ENCODE measurements around the gene SORL1.
A peak's percentile ranks its signal among the peaks of the same experiment; 100 is the strongest.

SORL1 gene

GRCh38 chr11:121534131-121535093 is 82.3 kb downstream of the SORL1 start:
- H3K36me3 ChIP-seq (ENCODE audit: insufficient read depth, low read length) = peaks cover 84% of the 10 kb centered on the region
- no peaks in the 10 kb centered on the region for H3F3A ChIP-seq (ENCODE audit: insufficient read depth, low read length)
- H3K9me3 ChIP-seq (ENCODE audit: low read length) = no peaks in the 10 kb centered on the region; the same call in 1 of the 2 replicates
- H3K27me3 ChIP-seq (ENCODE audit: insufficient read depth, low read length) = no peaks in the 10 kb centered on the region
- peaks cover 59% of the 10 kb centered on the region for H3K4me1 ChIP-seq (ENCODE audit: insufficient read depth, low read length, severe bottlenecking)
- peak overlapping the region; percentile 75 for H3K27ac ChIP-seq (ENCODE audit: low read depth, low read length, poor library complexity, severe bottlenecking)
- H3K9me2 ChIP-seq (ENCODE audit: low read depth, low read length) = no peaks in the 10 kb centered on the region
- no peak overlapping the region; the same call in 1 of the 2 replicates for H3K9ac ChIP-seq (ENCODE audit: low read length)
- TF ChIP-seq EZH2 (IDR thresholded peaks at IDR 0.05; ENCODE audit: borderline replicate concordance, low read length) = no peak
- TF ChIP-seq, protein P1, sequence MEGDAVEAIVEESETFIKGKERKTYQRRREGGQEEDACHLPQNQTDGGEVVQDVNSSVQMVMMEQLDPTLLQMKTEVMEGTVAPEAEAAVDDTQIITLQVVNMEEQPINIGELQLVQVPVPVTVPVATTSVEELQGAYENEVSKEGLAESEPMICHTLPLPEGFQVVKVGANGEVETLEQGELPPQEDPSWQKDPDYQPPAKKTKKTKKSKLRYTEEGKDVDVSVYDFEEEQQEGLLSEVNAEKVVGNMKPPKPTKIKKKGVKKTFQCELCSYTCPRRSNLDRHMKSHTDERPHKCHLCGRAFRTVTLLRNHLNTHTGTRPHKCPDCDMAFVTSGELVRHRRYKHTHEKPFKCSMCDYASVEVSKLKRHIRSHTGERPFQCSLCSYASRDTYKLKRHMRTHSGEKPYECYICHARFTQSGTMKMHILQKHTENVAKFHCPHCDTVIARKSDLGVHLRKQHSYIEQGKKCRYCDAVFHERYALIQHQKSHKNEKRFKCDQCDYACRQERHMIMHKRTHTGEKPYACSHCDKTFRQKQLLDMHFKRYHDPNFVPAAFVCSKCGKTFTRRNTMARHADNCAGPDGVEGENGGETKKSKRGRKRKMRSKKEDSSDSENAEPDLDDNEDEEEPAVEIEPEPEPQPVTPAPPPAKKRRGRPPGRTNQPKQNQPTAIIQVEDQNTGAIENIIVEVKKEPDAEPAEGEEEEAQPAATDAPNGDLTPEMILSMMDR (IDR thresholded peaks at IDR 0.05; ENCODE audit: low read length) = peak; percentile 53; the same call in 1 of the 2 replicates
- no peaks in the 10 kb centered on the region for H4K20me1 ChIP-seq (ENCODE audit: insufficient read depth, low read length)
- H3K79me2 ChIP-seq (ENCODE audit: insufficient read depth, low read length) = 0 out of 2 replicates have a peak, but pooled peaks cover 4% of the 10 kb centered on the region
- H3K4me2 ChIP-seq (ENCODE audit: low read length) = peak overlapping the region; percentile 51; the same call in 1 of the 2 replicates
- no peak overlapping the region for H2AFZ ChIP-seq (ENCODE audit: low read length)
- no peak overlapping the region for H3K4me3 ChIP-seq (ENCODE audit: low read depth, low read length, poor library complexity, severe bottlenecking)

- Histone ChIP-seq H3K9ac (ENCODE audit: low read length) (no peak overlapping the region; the same call in 1 of the 2 replicates), H3K36me3 (ENCODE audit: insufficient read depth, low read length) (peaks cover 83% of the 10 kb centered on the region), H3F3A (ENCODE audit: insufficient read depth, low read length) (no peaks in the 10 kb centered on the region), H3K4me2 (ENCODE audit: low read length) (peak overlapping the region; percentile 45; the same call in 1 of the 2 replicates), H3K79me2 (ENCODE audit: insufficient read depth, low read length) (0 out of 2 replicates have a peak, but pooled peaks cover 4% of the 10 kb centered on the region), H3K4me1 (ENCODE audit: insufficient read depth, low read length, severe bottlenecking) (peaks cover 59% of the 10 kb centered on the region), H4K20me1 (ENCODE audit: insufficient read depth, low read length) (no peaks in the 10 kb centered on the region), H3K4me3 (ENCODE audit: low read depth, low read length, poor library complexity, severe bottlenecking) (no peak overlapping the region), H2AFZ (ENCODE audit: low read length) (no peak overlapping the region), H3K27ac (ENCODE audit: low read depth, low read length, poor library complexity, severe bottlenecking) (peak overlapping the region; percentile 75), H3K9me3 (ENCODE audit: low read length) (no peaks in the 10 kb centered on the region), H3K27me3 (ENCODE audit: insufficient read depth, low read length) (no peaks in the 10 kb centered on the region), H3K9me2 (ENCODE audit: low read depth, low read length) (no peaks in the 10 kb centered on the region)
- no peak for TF ChIP-seq EZH2 (IDR thresholded peaks at IDR 0.05; ENCODE audit: borderline replicate concordance, low read length)
- TF ChIP-seq, protein P1 (IDR thresholded peaks at IDR 0.05; ENCODE audit: low read length) = no peak
These were observed 83.1 kb downstream of the SORL1 start for GRCh38 chr11:121535129-121535796.

DNA sequence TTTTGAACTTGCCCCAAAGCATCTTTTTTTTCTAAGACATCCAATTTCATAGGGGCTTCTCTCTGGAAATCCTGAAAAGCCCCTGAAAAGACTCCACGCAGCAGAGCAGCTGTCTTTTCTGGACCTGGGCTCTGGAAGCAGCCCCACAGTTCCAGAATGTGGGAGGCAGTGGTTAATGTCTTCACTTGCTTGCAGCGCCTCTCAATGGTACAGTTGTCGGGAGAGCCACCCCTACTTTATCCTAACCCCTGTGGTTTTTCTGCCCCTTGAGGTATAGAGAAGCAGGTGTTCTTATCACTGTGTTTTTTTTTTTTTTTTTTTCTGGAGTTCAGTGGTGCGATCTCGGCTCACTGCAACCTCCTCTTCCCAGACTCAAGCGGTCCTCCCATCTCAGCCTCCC is 84.0 kb downstream of the SORL1 start:
- peaks cover 59% of the 10 kb centered on the region for H3K4me1 ChIP-seq (ENCODE audit: insufficient read depth, low read length, severe bottlenecking)
- no peaks in the 10 kb centered on the region for H4K20me1 ChIP-seq (ENCODE audit: insufficient read depth, low read length)
- H3K9ac ChIP-seq (ENCODE audit: low read length) = peak overlapping the region; percentile 7; the same call in 1 of the 2 replicates
- no peaks in the 10 kb centered on the region for H3K27me3 ChIP-seq (ENCODE audit: insufficient read depth, low read length)
- H3K79me2 ChIP-seq (ENCODE audit: insufficient read depth, low read length) = no peaks in the 10 kb centered on the region
- TF ChIP-seq EZH2 (IDR thresholded peaks at IDR 0.05; ENCODE audit: borderline replicate concordance, low read length) = no peak
- TF ChIP-seq, protein P1 (IDR thresholded peaks at IDR 0.05; ENCODE audit: low read length) = peak; percentile 9; the same call in 1 of the 2 replicates
- no peaks in the 10 kb centered on the region for H3K9me2 ChIP-seq (ENCODE audit: low read depth, low read length)
- H3K36me3 ChIP-seq (ENCODE audit: insufficient read depth, low read length) = peaks cover 86% of the 10 kb centered on the region
- no peak overlapping the region for H2AFZ ChIP-seq (ENCODE audit: low read length)
- H3F3A ChIP-seq (ENCODE audit: insufficient read depth, low read length) = no peaks in the 10 kb centered on the region
- H3K27ac ChIP-seq (ENCODE audit: low read depth, low read length, poor library complexity, severe bottlenecking) = peak overlapping the region; percentile 75
- no peak overlapping the region for H3K4me3 ChIP-seq (ENCODE audit: low read depth, low read length, poor library complexity, severe bottlenecking)
- no peaks in the 10 kb centered on the region for H3K9me3 ChIP-seq (ENCODE audit: low read length)
- H3K4me2 ChIP-seq (ENCODE audit: low read length) = peak overlapping the region; percentile 45
